Fibroblast of skin of left biceps (primary cell): ENCODE measurements around the gene GCLC.

Experiments
- DNase-seq, 2 experiments: peaks; one replicate each; pipeline ENCODE4 v3.0.0-alpha.2; 2013; ENCODE audit warnings: low read depth in 2 of 2

The GCLC gene

GRCh38 chr6:53527249-53527765 is 17.6 kb downstream of the GCLC start:
- no peak for DNase-seq

GRCh38 chr6:53526000-53526399 is 18.9 kb downstream of the GCLC start:
- no peak for DNase-seq

GRCh38 chr6:53524455-53524815 is 20.5 kb downstream of the GCLC start:
- DNase-seq, result no peak

- DNase-seq, result no peak
These were observed 21.1 kb downstream of the GCLC start for GRCh38 chr6:53523511-53524454.

GRCh38 chr6:53520320-53520928 is 24.5 kb downstream of the GCLC start:
- DNase-seq, result no peak

- DNase-seq, result no peak
These were observed 26.0 kb downstream of the GCLC start for GRCh38 chr6:53518862-53519261.

- DNase-seq, result no peak
These were observed 27.9 kb downstream of the GCLC start for GRCh38 chr6:53517021-53517420.

- no peak for DNase-seq
These were observed 30.2 kb downstream of the GCLC start for GRCh38 chr6:53514677-53515076.

- no peak for DNase-seq
These were observed 31.4 kb downstream of the GCLC start for GRCh38 chr6:53513519-53513966.

GRCh38 chr6:53513056-53513455 is 31.8 kb downstream of the GCLC start:
- no peak for DNase-seq

- DNase-seq, result no peak
These were observed 32.3 kb downstream of the GCLC start for GRCh38 chr6:53512626-53513025.

- no peak for DNase-seq
These were observed 34.2 kb downstream of the GCLC start for GRCh38 chr6:53510746-53511145.

- no peak for DNase-seq
These were observed 38.0 kb downstream of the GCLC start for GRCh38 chr6:53506872-53507271.

- DNase-seq, result no peak
These were observed 40.4 kb downstream of the GCLC start for GRCh38 chr6:53504512-53504911.

- no peak for DNase-seq
These were observed 41.8 kb downstream of the GCLC start for GRCh38 chr6:53503060-53503459.

- no peak for DNase-seq
These were observed 43.5 kb downstream of the GCLC start for GRCh38 chr6:53501432-53501831.

GRCh38 chr6:53500095-53500494 is 44.8 kb downstream of the GCLC start:
- no peak for DNase-seq

GRCh38 chr6:53499094-53499493 is 45.8 kb downstream of the GCLC start:
- no peak for DNase-seq

GRCh38 chr6:53498649-53499048 is 46.3 kb downstream of the GCLC start:
- DNase-seq, result no peak

- DNase-seq, result no peak
These were observed 47.0 kb downstream of the GCLC start for GRCh38 chr6:53497905-53498304.

GRCh38 chr6:53496797-53497375 is 48.0 kb downstream of the GCLC start:
- DNase-seq, result peak; percentile 39 to 47
